H1 (cell line): ENCODE data around the gene NMNAT3. TPM values are rescaled to one million over a fixed set of nuclear protein-coding genes. Genes with fewer than 3 reads are reported as not detected.

ENCODE experiments used
- CTCF ChIA-PET: fragments of 300-600 bp; sonication (Branson Sonifier 250); formaldehyde crosslinking; loops from one replicate; lab custom pipeline; 2021; ENCODE audit not compliant: partially characterized antibody; lab: Charles Lee
- POLR2A ChIA-PET: fragments of 300-600 bp; sonication (Branson Sonifier 250); formaldehyde crosslinking; loops from one replicate; lab custom pipeline; 2021; ENCODE audit warnings: inconsistent platforms; ENCODE audit not compliant: partially characterized antibody; lab: Charles Lee
- DNase-seq, 2 experiments: peaks; one replicate each; pipeline versions ENCODE4 v3.0.0 to v3.0.0-alpha.2; 2010 to 2022; ENCODE audit warnings: low spot score in 2 of 2, low read depth in 1 of 2, mixed read lengths in 1 of 2
- FAIRE-seq: peaks from 2 replicates; lab custom pipeline; 2011; peaks lifted over from hg19 to GRCh38; lab: Jason Lieb, UNC
- H2AFZ ChIP-seq: 2 replicates; pipeline ENCODE4 v1.8.1; 2012; ENCODE audit warnings: low read length, inconsistent platforms
- H2AK5ac ChIP-seq: 2 replicates; pipeline ENCODE4 v1.6.1; 2013; ENCODE audit warnings: low read depth, low read length
- H2BK120ac ChIP-seq: replicated peaks from 2 replicates; pipeline ENCODE3; 2013; ENCODE audit warnings: low read depth, low read length, inconsistent platforms
- H2BK12ac ChIP-seq: 2 replicates; pipeline ENCODE4 v1.6.1; 2013; ENCODE audit warnings: low read depth, low read length
- H2BK15ac ChIP-seq: 2 replicates; pipeline ENCODE4 v1.6.1; 2013; ENCODE audit warnings: low read length
- H2BK20ac ChIP-seq: 2 replicates; pipeline ENCODE4 v1.6.1; 2013; ENCODE audit warnings: low read length
- H2BK5ac ChIP-seq: 2 replicates; pipeline ENCODE4 v1.6.1; 2013; ENCODE audit warnings: low read depth, low read length
- H3K14ac ChIP-seq: 2 replicates; pipeline ENCODE4 v1.6.1; 2013; ENCODE audit warnings: inconsistent platforms; ENCODE audit not compliant: insufficient read length
- H3K18ac ChIP-seq: 2 replicates; pipeline ENCODE4 v1.6.1; 2013; ENCODE audit warnings: low read length; ENCODE audit errors: extremely low read depth
- H3K23ac ChIP-seq: 2 replicates; pipeline ENCODE4 v1.6.1; 2013; ENCODE audit warnings: inconsistent platforms; ENCODE audit not compliant: insufficient read length
- H3K23me2 ChIP-seq: 2 replicates; pipeline ENCODE4 v1.6.1; 2013; ENCODE audit warnings: low read depth, low read length
- H3K27ac ChIP-seq: 2 replicates; pipeline ENCODE4 v1.6.1; 2011; ENCODE audit warnings: low read depth, low read length, inconsistent platforms
- H3K27me3 ChIP-seq, 4 experiments: replicated peaks in 1 of 4; 1 replicate in 1 of 4; 2 replicates in 3 of 4; pipeline versions ENCODE4 v1.6.1 to v1.8.1; 2011 to 2013; ENCODE audit warnings: low read length in 3 of 4, mild to moderate bottlenecking in 3 of 4, inconsistent platforms in 2 of 4, mixed read lengths in 2 of 4, moderate library complexity in 1 of 4; ENCODE audit not compliant: control insufficient read depth in 3 of 4, insufficient read depth in 3 of 4; ENCODE audit errors: extremely low read depth in 1 of 4
- H3K36me3 ChIP-seq, 4 experiments: 2 replicates each; pipeline versions ENCODE4 v1.6.1 to v1.8.1; 2011 to 2013; ENCODE audit warnings: mild to moderate bottlenecking in 4 of 4, low read length in 3 of 4, moderate library complexity in 2 of 4, control low read depth in 1 of 4, inconsistent platforms in 1 of 4; ENCODE audit not compliant: insufficient read depth in 4 of 4, control insufficient read depth in 2 of 4
- H3K4ac ChIP-seq: replicated peaks from 2 replicates; pipeline ENCODE3; 2013; ENCODE audit warnings: low read length, low read depth, mixed read lengths, inconsistent platforms; ENCODE audit not compliant: insufficient read length
- H3K4me1 ChIP-seq, 4 experiments: replicated peaks in 1 of 4; 1 replicate in 1 of 4; 2 replicates in 3 of 4; pipeline versions ENCODE4 v1.6.1 to v1.8.1; 2011 to 2013; ENCODE audit warnings: low read length in 3 of 4, inconsistent platforms in 2 of 4, mixed read lengths in 1 of 4; ENCODE audit not compliant: insufficient read depth in 4 of 4, control insufficient read depth in 3 of 4
- H3K4me2 ChIP-seq, 2 experiments: 2 replicates each; pipeline versions ENCODE4 v1.6.1 to v1.8.1; 2011 to 2013; ENCODE audit warnings: low read depth in 2 of 2, low read length in 2 of 2, control low read depth in 1 of 2, inconsistent platforms in 1 of 2, mild to moderate bottlenecking in 1 of 2; ENCODE audit not compliant: insufficient read depth in 1 of 2
- H3K4me3 ChIP-seq, 4 experiments: fragments of 200-600, 300-600 bp in 1 of 4; sonication (generic), shearing (Covaris generic), sonication (Bioruptor Twin) in 1 of 4; 2 replicates each; pipeline versions ENCODE4 v1.5.1 to v1.8.1; 2011 to 2016; ENCODE audit warnings: low read length in 4 of 4, low read depth in 3 of 4, control low read depth in 2 of 4, inconsistent platforms in 2 of 4, mild to moderate bottlenecking in 2 of 4, mixed read lengths in 1 of 4, moderate library complexity in 1 of 4; ENCODE audit not compliant: insufficient read depth in 2 of 4; ENCODE audit errors: extremely low read depth in 1 of 4
- H3K56ac ChIP-seq: replicated peaks from 2 replicates; pipeline ENCODE3; 2013; ENCODE audit warnings: low read depth, mild to moderate bottlenecking, mixed read lengths, low read length, inconsistent platforms; ENCODE audit not compliant: insufficient read length
- H3K79me1 ChIP-seq: 2 replicates; pipeline ENCODE4 v1.6.1; 2013; ENCODE audit warnings: low read depth, low read length, control low read depth
- H3K79me2 ChIP-seq, 2 experiments: 2 replicates each; pipeline versions ENCODE4 v1.6.1 to v1.8.1; 2012 to 2013; ENCODE audit warnings: low read length in 2 of 2, mild to moderate bottlenecking in 2 of 2, inconsistent platforms in 1 of 2; ENCODE audit not compliant: insufficient read depth in 2 of 2, control insufficient read depth in 1 of 2
- H3K9ac ChIP-seq, 4 experiments: replicated peaks in 1 of 4; 1 replicate in 1 of 4; 2 replicates in 3 of 4; pipeline versions ENCODE4 v1.6.1 to v1.8.1; 2011 to 2013; ENCODE audit warnings: low read depth in 3 of 4, low read length in 3 of 4, control low read depth in 2 of 4, mild to moderate bottlenecking in 2 of 4, moderate library complexity in 2 of 4, inconsistent platforms in 1 of 4; ENCODE audit errors: extremely low read depth in 1 of 4
- H3K9me3 ChIP-seq, 2 experiments: 2 replicates each; pipeline versions ENCODE4 v1.6.1 to v1.8.1; 2012 to 2013; ENCODE audit warnings: mild to moderate bottlenecking in 2 of 2, moderate library complexity in 2 of 2, control low read depth in 1 of 2, inconsistent platforms in 1 of 2, low read depth in 1 of 2, low read length in 1 of 2, mixed read lengths in 1 of 2; ENCODE audit not compliant: insufficient read depth in 2 of 2
- H4K20me1 ChIP-seq, 2 experiments: replicated peaks in 1 of 2; 2 replicates each; pipeline versions ENCODE3 to v1.8.1; 2011 to 2013; ENCODE audit warnings: inconsistent platforms in 2 of 2, low read length in 2 of 2, mild to moderate bottlenecking in 1 of 2; ENCODE audit not compliant: insufficient read depth in 2 of 2, control insufficient read depth in 1 of 2
- H4K5ac ChIP-seq: 2 replicates; pipeline ENCODE4 v1.6.1; 2013; ENCODE audit warnings: low read length, low read depth, mixed read lengths, inconsistent platforms; ENCODE audit not compliant: insufficient read length
- H4K8ac ChIP-seq: 2 replicates; pipeline ENCODE4 v1.8.0; 2013; ENCODE audit warnings: mild to moderate bottlenecking, moderate library complexity, low read length, inconsistent platforms; ENCODE audit not compliant: insufficient read depth; ENCODE audit errors: extremely low read depth
- H4K91ac ChIP-seq: replicated peaks from 2 replicates; pipeline ENCODE3; 2013; ENCODE audit warnings: low read length, mixed read lengths, inconsistent platforms; ENCODE audit not compliant: insufficient read length
- FOSL1 ChIP-seq: IDR thresholded peaks from 2 replicates; pipeline ENCODE4 v1.6.1; 2011; ENCODE audit warnings: mild to moderate bottlenecking, low read depth, low read length, moderate library complexity; ENCODE audit not compliant: insufficient read depth
- MAFK ChIP-seq: IDR thresholded peaks from 2 replicates; pipeline ENCODE4 v1.6.1; 2012; ENCODE audit warnings: low read depth, mild to moderate bottlenecking, improper control_type of control experiment, low read length
- PHF8 ChIP-seq: fragments of 200-600 bp; sonication (generic); conservative IDR thresholded peaks from 2 replicates; pipeline ENCODE4 v1.7.1; 2012; ENCODE audit warnings: low read depth, mild to moderate bottlenecking, inconsistent platforms, low read length, moderate library complexity
- TAF7 ChIP-seq: optimal IDR thresholded peaks from 2 replicates; pipeline ENCODE3; 2011; ENCODE audit warnings: low read depth, mild to moderate bottlenecking, inconsistent platforms, low read length, moderate library complexity, borderline replicate concordance
- WGBS, 2 experiments: shearing (Covaris generic) in 1 of 2; methylation state at CpG; one replicate each; pipeline versions ENCODE4 v1.1.6 to v1.1.7; 2013 to 2015; ENCODE audit warnings: low lambda C conversion rate in 2 of 2, mixed read lengths in 2 of 2, inconsistent platforms in 1 of 2, low coverage in 1 of 2, missing lambda C conversion rate in 1 of 2; ENCODE audit not compliant: insufficient replicate concordance in 2 of 2, insufficient coverage in 1 of 2, insufficient read length in 1 of 2; ENCODE audit errors: extremely low coverage in 1 of 2, missing lambda C conversion rate in 1 of 2; 5-methylcytosine and 5-hydroxymethylcytosine counted together
- polyA plus RNA-seq, 7 experiments: library from polyadenylated mRNA; depleted of rRNA in 3 of 7; stranded (reverse) in 5 of 7; unstranded in 2 of 7; fragments of >200 nt in 5 of 7; fragments of 200-250 nt in 2 of 7; gene quantifications; 1 replicate in 5 of 7; 2 replicates in 1 of 7; 4 replicates in 1 of 7; pipeline versions ENCODE4 v1.2.1 to v1.2.3, GENCODE V29; 2011 to 2013; ENCODE audit warnings: missing spikeins in 2 of 7, mixed read lengths in 2 of 7
- total RNA-seq: library from RNA; stranded (reverse); fragmentation: NEBNext Ultra II Directional; extraction: Animal tissue kit (Norgen Biotek cat#: 25700); gene quantifications from 2 replicates; pipeline ENCODE4 v1.2.1, GENCODE V29; 2021

Gene NMNAT3
- total and polyA plus RNA-seq, 2 of the 8 experiments (the other 6 are each of a cell fraction or from before 2014, with no cell fraction given), result 4.2 to 4.3 TPM

GRCh38 chr3:139657936-139658335, 19.8 kb downstream of the NMNAT3 start:
- Histone ChIP-seq H2AFZ (no peak overlapping the region), H2BK12ac (no peak overlapping the region), H3K4me1 (peaks cover 3 to 19% (median 11%) of the 10 kb centered on the region in 4 experiments; a peak in 6 of 7 replicates), H3K79me2 (no peaks in the 10 kb centered on the region), H3K4me3 (no peak overlapping the region), H4K91ac (no peak overlapping the region), H3K27me3 (no peaks in the 10 kb centered on the region), H3K9me3 (no peaks in the 10 kb centered on the region), H3K23ac (no peak overlapping the region), H4K20me1 (peaks cover 0 to 3% of the 10 kb centered on the region in 2 experiments), H3K23me2 (no peaks in the 10 kb centered on the region), H3K9ac (no peak overlapping the region), H3K56ac (no peak overlapping the region), H3K36me3 (no peaks in the 10 kb centered on the region), H3K18ac (no peak overlapping the region), H2BK5ac (no peak overlapping the region), H3K4me2 (no peak overlapping the region), H2BK120ac (no peak overlapping the region), H3K4ac (no peak overlapping the region), H2AK5ac (no peak overlapping the region), H4K5ac (no peak overlapping the region), H3K79me1 (no peaks in the 10 kb centered on the region), H4K8ac (no peak overlapping the region), H2BK20ac (no peak overlapping the region), H3K27ac (no peak overlapping the region), H2BK15ac (no peak overlapping the region), H3K14ac (no peak overlapping the region)
- no peak for FAIRE-seq
- 87% methylated on average over 3 of the region's 3 CpGs; no CpG with 5 or more reads in 1 of the 2 experiments for whole genome bisulfite sequencing, 2 experiments
- no peak for DNase-seq
- ChIA-PET POLR2A (no interaction called here), CTCF (no interaction called here)
- TF ChIP-seq MAFK, result no peak
- TF ChIP-seq PHF8, result no peak
- no peak for TF ChIP-seq FOSL1
- no peak for TF ChIP-seq TAF7
